ENCODE measurements around the gene DLGAP1. TPM values are rescaled to one million over a fixed set of nuclear protein-coding genes. Genes with fewer than 3 reads are reported as not detected.
A peak's percentile ranks its signal among the peaks of the same experiment; 100 is the strongest.

DLGAP1 gene
- total and polyA plus RNA-seq, 5 donors from 2014 or later, result 0.11 to 5.4 (median 0.68) TPM

DNA sequence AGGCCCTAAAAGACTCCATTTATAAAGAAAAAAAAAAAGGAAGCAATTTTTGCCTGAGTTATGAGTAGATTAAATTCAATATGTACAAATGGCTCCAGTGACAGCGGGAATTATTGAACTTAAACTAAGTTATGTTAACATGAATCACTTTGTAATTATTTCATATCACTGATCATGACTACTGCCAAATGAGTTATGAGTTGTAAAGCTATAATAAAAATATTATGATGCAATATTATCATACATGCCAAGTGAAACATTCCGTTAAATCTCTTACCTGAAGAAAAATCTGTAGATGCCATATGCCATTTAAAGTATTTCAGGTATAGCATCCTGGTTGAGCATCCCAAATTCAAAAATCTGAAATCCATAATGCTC, 217.5 kb downstream of the DLGAP1 start:
- H3K27me3 Mint-ChIP-seq, result no peaks in the 10 kb centered on the region
- H3K9me3 Mint-ChIP-seq, result peaks cover 0 to 7% (median 0%) of the 10 kb centered on the region in 7 donors
- no peak for ATAC-seq (ENCODE audit: low read depth in 2 of 2)
- Histone ChIP-seq H3K4me3 (ENCODE audit: low read depth, low read length) (no peak overlapping the region), H3K27me3 (ENCODE audit: control insufficient read depth, insufficient read depth, low read length) (no peaks in the 10 kb centered on the region), H3K4me1 (ENCODE audit: control insufficient read depth, insufficient read depth, low read length, poor library complexity, severe bottlenecking) (no peaks in the 10 kb centered on the region), H3K27ac (ENCODE audit: insufficient read depth, low read length, poor library complexity, severe bottlenecking) (no peak overlapping the region), H3K9me3 (ENCODE audit: control insufficient read depth in 2 of 2, low read length in 2 of 2) (no peaks in the 10 kb centered on the region), H3K36me3 (ENCODE audit: control insufficient read depth, insufficient read depth, low read length) (no peaks in the 10 kb centered on the region)
- no peak overlapping the region for H3K27ac Mint-ChIP-seq
- no peaks in the 10 kb centered on the region for H3K4me1 Mint-ChIP-seq
- H3K4me3 Mint-ChIP-seq, result no peak overlapping the region
- H3K36me3 Mint-ChIP-seq, result no peaks in the 10 kb centered on the region
- no peak for DNase-seq

DNA sequence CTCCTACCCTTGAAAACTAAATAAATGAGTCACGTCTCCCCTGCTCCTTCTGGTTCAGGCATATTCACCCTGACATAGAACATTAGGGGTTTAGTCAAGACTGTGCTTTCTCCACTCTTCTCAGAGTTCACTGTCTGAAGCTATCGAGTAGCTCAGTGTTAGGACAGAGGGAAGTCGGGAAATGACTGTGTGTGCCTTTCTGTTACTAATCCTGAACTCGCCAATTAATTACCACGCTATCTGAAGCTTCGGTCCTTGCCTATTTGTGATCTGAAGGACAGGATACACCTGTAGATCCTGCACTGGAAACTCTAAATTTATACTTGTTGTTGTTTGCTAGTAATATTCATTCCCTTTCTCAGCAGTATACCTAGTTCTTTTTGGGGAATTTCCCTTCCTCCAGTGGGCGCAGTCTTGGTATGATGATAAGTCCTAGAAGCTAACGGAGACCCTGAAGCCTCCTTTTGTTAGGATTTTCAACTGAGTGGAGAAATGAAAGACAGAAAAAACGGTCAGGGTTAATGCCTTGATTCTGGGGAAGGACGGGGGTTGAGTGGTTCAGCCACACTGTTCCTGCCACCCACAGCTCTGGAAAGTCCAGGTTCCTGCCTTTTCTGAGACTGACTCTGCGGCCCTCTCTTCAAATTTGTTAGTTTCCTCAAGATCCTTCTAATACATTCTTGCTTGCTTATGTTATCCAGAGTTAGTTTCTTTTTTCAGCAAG, 218.0 kb downstream of the DLGAP1 start:
- no peaks in the 10 kb centered on the region for H3K4me1 ChIP-seq (ENCODE audit: control insufficient read depth, insufficient read depth, low read length, poor library complexity, severe bottlenecking)
- H3K36me3 ChIP-seq (ENCODE audit: control insufficient read depth, insufficient read depth, low read length), result no peaks in the 10 kb centered on the region
- Mint-ChIP-seq H3K27me3 (no peaks in the 10 kb centered on the region), H3K4me3 (no peak overlapping the region), H3K9me3 (peaks cover 0 to 7% (median 0%) of the 10 kb centered on the region in 7 donors), H3K4me1 (no peaks in the 10 kb centered on the region), H3K27ac (no peak overlapping the region), H3K36me3 (no peaks in the 10 kb centered on the region)
- no peak overlapping the region for H3K4me3 ChIP-seq (ENCODE audit: low read depth, low read length)
- ATAC-seq (ENCODE audit: low read depth in 2 of 2) (no peak), DNase-seq (no peak)
- H3K27me3 ChIP-seq (ENCODE audit: control insufficient read depth, insufficient read depth, low read length), result no peaks in the 10 kb centered on the region
- no peak overlapping the region for H3K27ac ChIP-seq (ENCODE audit: insufficient read depth, low read length, poor library complexity, severe bottlenecking)
- H3K9me3 ChIP-seq (ENCODE audit: control insufficient read depth in 2 of 2, low read length in 2 of 2), result no peaks in the 10 kb centered on the region

DNA sequence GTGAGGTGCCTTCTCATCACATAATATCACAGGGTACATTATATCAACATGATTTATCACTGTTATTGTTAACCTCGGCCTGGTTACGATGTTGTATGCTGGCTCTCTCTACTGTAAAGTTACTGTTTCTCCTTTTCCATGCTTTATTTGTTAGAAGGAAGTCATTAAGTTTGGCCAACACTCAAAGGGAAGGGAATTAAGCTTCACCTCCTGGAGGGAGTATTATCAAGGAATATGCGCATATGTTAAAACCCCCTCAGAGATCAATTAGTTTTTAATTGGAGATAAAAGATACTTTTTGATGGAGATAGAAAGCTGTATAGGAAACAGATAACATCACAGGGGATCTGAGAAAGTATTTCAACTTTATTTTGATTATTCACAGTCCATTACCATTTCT, 221.6 kb downstream of the DLGAP1 start:
- H3K9me3 Mint-ChIP-seq, result peaks cover 0 to 13% (median 6%) of the 10 kb centered on the region in 7 donors
- H3K27ac Mint-ChIP-seq, result no peak overlapping the region
- H3K36me3 Mint-ChIP-seq, result no peaks in the 10 kb centered on the region
- ATAC-seq (ENCODE audit: low read depth in 2 of 2) (no peak), DNase-seq (no peak)
- Histone ChIP-seq H3K4me3 (ENCODE audit: low read depth, low read length) (no peak overlapping the region), H3K27me3 (ENCODE audit: control insufficient read depth, insufficient read depth, low read length) (no peaks in the 10 kb centered on the region), H3K4me1 (ENCODE audit: control insufficient read depth, insufficient read depth, low read length, poor library complexity, severe bottlenecking) (no peaks in the 10 kb centered on the region), H3K27ac (ENCODE audit: insufficient read depth, low read length, poor library complexity, severe bottlenecking) (no peak overlapping the region), H3K36me3 (ENCODE audit: control insufficient read depth, insufficient read depth, low read length) (no peaks in the 10 kb centered on the region), H3K9me3 (ENCODE audit: control insufficient read depth in 2 of 2, low read length in 2 of 2) (no peaks in the 10 kb centered on the region)
- no peaks in the 10 kb centered on the region for H3K4me1 Mint-ChIP-seq
- H3K4me3 Mint-ChIP-seq, result no peak overlapping the region
- no peaks in the 10 kb centered on the region for H3K27me3 Mint-ChIP-seq

GRCh38 chr18:4232656-4233055, 222.5 kb downstream of the DLGAP1 start:
- H3K36me3 Mint-ChIP-seq, result no peaks in the 10 kb centered on the region
- H3K9me3 Mint-ChIP-seq, result peaks cover 0 to 13% (median 6%) of the 10 kb centered on the region in 7 donors
- H3K27ac ChIP-seq (ENCODE audit: insufficient read depth, low read length, poor library complexity, severe bottlenecking), result no peak overlapping the region
- H3K27me3 ChIP-seq (ENCODE audit: control insufficient read depth, insufficient read depth, low read length), result no peaks in the 10 kb centered on the region
- no peak for DNase-seq
- no peaks in the 10 kb centered on the region for H3K27me3 Mint-ChIP-seq
- H3K27ac Mint-ChIP-seq, result no peak overlapping the region
- no peaks in the 10 kb centered on the region for H3K4me1 ChIP-seq (ENCODE audit: control insufficient read depth, insufficient read depth, low read length, poor library complexity, severe bottlenecking)
- H3K4me3 Mint-ChIP-seq, result no peak overlapping the region
- H3K4me3 ChIP-seq (ENCODE audit: low read depth, low read length), result no peak overlapping the region
- H3K4me1 Mint-ChIP-seq, result no peaks in the 10 kb centered on the region
- H3K9me3 ChIP-seq (ENCODE audit: control insufficient read depth in 2 of 2, low read length in 2 of 2), result no peaks in the 10 kb centered on the region
- ATAC-seq (ENCODE audit: low read depth in 2 of 2), result no peak
- no peaks in the 10 kb centered on the region for H3K36me3 ChIP-seq (ENCODE audit: control insufficient read depth, insufficient read depth, low read length)

GRCh38 chr18:4231260-4231659, 223.8 kb downstream of the DLGAP1 start:
- H3K27me3 ChIP-seq (ENCODE audit: control insufficient read depth, insufficient read depth, low read length), result no peaks in the 10 kb centered on the region
- H3K4me1 Mint-ChIP-seq, result no peaks in the 10 kb centered on the region
- H3K27ac ChIP-seq (ENCODE audit: insufficient read depth, low read length, poor library complexity, severe bottlenecking), result no peak overlapping the region
- H3K9me3 ChIP-seq (ENCODE audit: control insufficient read depth in 2 of 2, low read length in 2 of 2), result no peaks in the 10 kb centered on the region
- H3K27ac Mint-ChIP-seq, result no peak overlapping the region
- no peak overlapping the region for H3K4me3 ChIP-seq (ENCODE audit: low read depth, low read length)
- H3K4me3 Mint-ChIP-seq, result no peak overlapping the region
- peaks cover 0 to 13% (median 7%) of the 10 kb centered on the region in 7 donors for H3K9me3 Mint-ChIP-seq
- ATAC-seq (ENCODE audit: low read depth in 2 of 2), result no peak
- H3K27me3 Mint-ChIP-seq, result no peaks in the 10 kb centered on the region
- H3K36me3 Mint-ChIP-seq, result no peaks in the 10 kb centered on the region
- H3K4me1 ChIP-seq (ENCODE audit: control insufficient read depth, insufficient read depth, low read length, poor library complexity, severe bottlenecking), result no peaks in the 10 kb centered on the region
- DNase-seq, result no peak
- H3K36me3 ChIP-seq (ENCODE audit: control insufficient read depth, insufficient read depth, low read length), result no peaks in the 10 kb centered on the region

GRCh38 chr18:4230450-4231168, 224.5 kb downstream of the DLGAP1 start:
- Histone ChIP-seq H3K36me3 (ENCODE audit: control insufficient read depth, insufficient read depth, low read length) (no peaks in the 10 kb centered on the region), H3K4me3 (ENCODE audit: low read depth, low read length) (no peak overlapping the region), H3K9me3 (ENCODE audit: control insufficient read depth in 2 of 2, low read length in 2 of 2) (no peaks in the 10 kb centered on the region), H3K27me3 (ENCODE audit: control insufficient read depth, insufficient read depth, low read length) (no peaks in the 10 kb centered on the region), H3K4me1 (ENCODE audit: control insufficient read depth, insufficient read depth, low read length, poor library complexity, severe bottlenecking) (no peaks in the 10 kb centered on the region), H3K27ac (ENCODE audit: insufficient read depth, low read length, poor library complexity, severe bottlenecking) (no peak overlapping the region)
- peaks cover under 1 to 15% (median 7%) of the 10 kb centered on the region in 7 donors for H3K9me3 Mint-ChIP-seq
- no peaks in the 10 kb centered on the region for H3K4me1 Mint-ChIP-seq
- H3K4me3 Mint-ChIP-seq, result no peak overlapping the region
- H3K27ac Mint-ChIP-seq, result no peak overlapping the region
- ATAC-seq (ENCODE audit: low read depth in 2 of 2) (no peak), DNase-seq (no peak)
- H3K36me3 Mint-ChIP-seq, result no peaks in the 10 kb centered on the region
- H3K27me3 Mint-ChIP-seq, result no peaks in the 10 kb centered on the region

GRCh38 chr18:4224031-4224704, 230.9 kb downstream of the DLGAP1 start:
- peaks cover 0 to 21% (median 7%) of the 10 kb centered on the region in 7 donors for H3K9me3 Mint-ChIP-seq
- no peaks in the 10 kb centered on the region for H3K36me3 Mint-ChIP-seq
- no peaks in the 10 kb centered on the region for H3K27me3 Mint-ChIP-seq
- ATAC-seq (ENCODE audit: low read depth in 2 of 2) (no peak), DNase-seq (no peak)
- no peak overlapping the region for H3K4me3 Mint-ChIP-seq
- H3K4me1 Mint-ChIP-seq, result no peaks in the 10 kb centered on the region
- Histone ChIP-seq H3K36me3 (ENCODE audit: control insufficient read depth, insufficient read depth, low read length) (no peaks in the 10 kb centered on the region), H3K9me3 (ENCODE audit: control insufficient read depth in 2 of 2, low read length in 2 of 2) (no peaks in the 10 kb centered on the region), H3K27ac (ENCODE audit: insufficient read depth, low read length, poor library complexity, severe bottlenecking) (no peak overlapping the region), H3K4me3 (ENCODE audit: low read depth, low read length) (no peak overlapping the region), H3K27me3 (ENCODE audit: control insufficient read depth, insufficient read depth, low read length) (no peaks in the 10 kb centered on the region), H3K4me1 (ENCODE audit: control insufficient read depth, insufficient read depth, low read length, poor library complexity, severe bottlenecking) (no peaks in the 10 kb centered on the region)
- peak overlapping the region in 1 of 3 donors; percentile 16 for H3K27ac Mint-ChIP-seq

All from CD4-positive, CD25-positive, alpha-beta regulatory T cell (primary cell).